Fibroblast of lung (primary cell): ENCODE results near the gene RDH11.

ENCODE experiments used
- CTCF ChIP-seq, 2 donors: IDR thresholded peaks in 1 of 2; conservative IDR thresholded peaks in 1 of 2; 1 replicate in 1 of 2; 2 replicates in 1 of 2; pipeline ENCODE4 v1.5.1; 2011 to 2012; ENCODE audit warnings: low read length in 2 of 2, control low read depth in 1 of 2, inconsistent platforms in 1 of 2, low read depth in 1 of 2, mild to moderate bottlenecking in 1 of 2
- EZH2 ChIP-seq: IDR thresholded peaks from 2 replicates; pipeline ENCODE4 v1.5.1; 2012; ENCODE audit warnings: low read length, control low read depth, mild to moderate bottlenecking; ENCODE audit errors: missing control alignments

GRCh38 chr14:67653651-67654280, 41.8 kb downstream of the RDH11 start:
- TF ChIP-seq CTCF (conservative IDR thresholded peaks at IDR 0.05 in 1 of 2, IDR thresholded peaks at IDR 0.05 in 1 of 2; ENCODE audit: low read depth in 1 of 2, low read length in 2 of 2) (no peak), EZH2 (no peak)
